BLaER1 treated with 17β-estradiol and CSF1 and Interleukin-3, amounts not matched to agents 10 nM and 100 nM (cell line): ENCODE measurements around the gene C11orf68.
A peak's percentile ranks its signal among the peaks of the same experiment; 100 is the strongest.

ENCODE experiments used
- H3K27ac ChIP-seq, 11 experiments: shearing (Covaris generic); formaldehyde crosslinking; 2 replicates each; pipeline ENCODE4 v1.8.1; 2022
- H3K27me3 ChIP-seq, 11 experiments: shearing (Covaris generic); formaldehyde crosslinking; 2 replicates each; pipeline ENCODE4 v1.8.1; 2022
- H3K36me3 ChIP-seq, 11 experiments: shearing (Covaris generic); formaldehyde crosslinking; 2 replicates each; pipeline ENCODE4 v1.8.1; 2022
- H3K4me1 ChIP-seq, 10 experiments: shearing (Covaris generic); formaldehyde crosslinking; 2 replicates each; pipeline ENCODE4 v1.8.1; 2022
- H3K4me2 ChIP-seq, 11 experiments: shearing (Covaris generic); formaldehyde crosslinking; 2 replicates each; pipeline ENCODE4 v1.8.1; 2022
- H3K4me3 ChIP-seq, 10 experiments: shearing (Covaris generic); formaldehyde crosslinking; 2 replicates each; pipeline ENCODE4 v1.8.1; 2022
- H3K9ac ChIP-seq, 11 experiments: shearing (Covaris generic); formaldehyde crosslinking; 2 replicates each; pipeline ENCODE4 v1.8.1; 2022
- H3K9me3 ChIP-seq, 11 experiments: shearing (Covaris generic); formaldehyde crosslinking; replicated peaks in 1 of 11; 2 replicates each; pipeline ENCODE4 v1.8.1; 2022
- H4K20me1 ChIP-seq, 11 experiments: shearing (Covaris generic); formaldehyde crosslinking; 2 replicates each; pipeline ENCODE4 v1.8.1; 2022
- Cebpa-rat ChIP-seq, 11 experiments: shearing (Covaris generic); IDR thresholded peaks; 2 replicates each; pipeline ENCODE4 v1.8.1; 2022

C11orf68 gene

GRCh38 chr11:65900125-65900898 is 18.6 kb downstream of the C11orf68 start, which contains the start of gene FOSL1:
TSS of gene FOSL1 (minus strand) at chr11:65900388. CDS start at chr11:65900339, 49 bp downstream.
- Histone ChIP-seq H3K4me1 (peaks cover 37 to 62% (median 50%) of the 10 kb centered on the region in 10 experiments), H3K4me3 (peak within 1 kb of the TSS; percentile 66 to 93 (median 77)), H3K27me3 (peaks cover 0 to 55% (median 51%) of the 10 kb centered on the region in 11 experiments; a peak in 19 of 22 replicates), H3K9me3 (no peaks in the 10 kb centered on the region), H4K20me1 (peaks cover 0 to 37% (median 5%) of the 10 kb centered on the region in 11 experiments; a peak in 8 of 22 replicates), H3K36me3 (peaks cover 0 to 32% (median 3%) of the 10 kb centered on the region in 11 experiments; a peak in 12 of 22 replicates), H3K9ac (peak within 1 kb of the TSS; percentile 64 to 91 (median 83)), H3K4me2 (peak within 1 kb of the TSS; percentile 85 to 99 (median 92)), H3K27ac (peak within 1 kb of the TSS; percentile 71 to 85 (median 82))
- no peak for TF ChIP-seq Cebpa-rat (IDR thresholded peaks at IDR 0.05)

- Histone ChIP-seq H3K9ac (peak overlapping the region; percentile 64 to 91 (median 83)), H3K36me3 (peaks cover 0 to 33% (median 4%) of the 10 kb centered on the region in 11 experiments; a peak in 12 of 22 replicates), H3K4me2 (peak overlapping the region; percentile 85 to 99 (median 92)), H3K4me3 (peak overlapping the region; percentile 66 to 93 (median 77)), H4K20me1 (peaks cover 0 to 38% (median 5%) of the 10 kb centered on the region in 11 experiments; a peak in 8 of 22 replicates), H3K27me3 (peaks cover 0 to 55% (median 51%) of the 10 kb centered on the region in 11 experiments; a peak in 19 of 22 replicates), H3K4me1 (peaks cover 44 to 70% (median 58%) of the 10 kb centered on the region in 10 experiments), H3K27ac (peak overlapping the region; percentile 71 to 85 (median 82)), H3K9me3 (no peaks in the 10 kb centered on the region)
- TF ChIP-seq Cebpa-rat (IDR thresholded peaks at IDR 0.05), result no peak
These were observed 19.3 kb downstream of the C11orf68 start for GRCh38 chr11:65899356-65900124.

- peaks cover 0 to 38% (median 5%) of the 10 kb centered on the region in 11 experiments; a peak in 8 of 22 replicates for H4K20me1 ChIP-seq
- H3K4me1 ChIP-seq, result peaks cover 51 to 77% (median 65%) of the 10 kb centered on the region in 10 experiments
These were observed 20.1 kb downstream of the C11orf68 start for GRCh38 chr11:65898656-65899355.

GRCh38 chr11:65897020-65897471 is 21.8 kb downstream of the C11orf68 start:
- peaks cover 0 to 53% (median 48%) of the 10 kb centered on the region in 11 experiments; a peak in 19 of 22 replicates for H3K27me3 ChIP-seq
- H3K4me3 ChIP-seq, result no peak overlapping the region
- peaks cover 0 to 54% (median 16%) of the 10 kb centered on the region in 11 experiments; a peak in 18 of 22 replicates for H4K20me1 ChIP-seq
- TF ChIP-seq Cebpa-rat (IDR thresholded peaks at IDR 0.05), result no peak
- H3K4me2 ChIP-seq, result peak overlapping the region in 2 of 11 experiments; percentile 85 to 92; a peak in 4 of 22 replicates
- H3K9ac ChIP-seq, result no peak overlapping the region
- peaks cover 0 to 43% (median 4%) of the 10 kb centered on the region in 11 experiments; a peak in 12 of 22 replicates for H3K36me3 ChIP-seq
- peaks cover 56 to 82% (median 66%) of the 10 kb centered on the region in 10 experiments for H3K4me1 ChIP-seq
- H3K9me3 ChIP-seq, result no peaks in the 10 kb centered on the region
- H3K27ac ChIP-seq, result no peak overlapping the region

More at GRCh38 chr11:65898656-65899355, 20.1 kb downstream of the C11orf68 start:
- Histone ChIP-seq H3K4me3 (peak overlapping the region; percentile 66 to 93 (median 77)), H3K4me2 (peak overlapping the region; percentile 85 to 99 (median 92)), H3K9ac (peak overlapping the region; percentile 64 to 91 (median 83)), H3K36me3 (peaks cover 0 to 33% (median 4%) of the 10 kb centered on the region in 11 experiments; a peak in 12 of 22 replicates), H3K27ac (peak overlapping the region; percentile 71 to 85 (median 82)), H3K27me3 (peaks cover 0 to 55% (median 51%) of the 10 kb centered on the region in 11 experiments; a peak in 19 of 22 replicates), H3K9me3 (no peaks in the 10 kb centered on the region)
- no peak for TF ChIP-seq Cebpa-rat (IDR thresholded peaks at IDR 0.05)

DNA sequence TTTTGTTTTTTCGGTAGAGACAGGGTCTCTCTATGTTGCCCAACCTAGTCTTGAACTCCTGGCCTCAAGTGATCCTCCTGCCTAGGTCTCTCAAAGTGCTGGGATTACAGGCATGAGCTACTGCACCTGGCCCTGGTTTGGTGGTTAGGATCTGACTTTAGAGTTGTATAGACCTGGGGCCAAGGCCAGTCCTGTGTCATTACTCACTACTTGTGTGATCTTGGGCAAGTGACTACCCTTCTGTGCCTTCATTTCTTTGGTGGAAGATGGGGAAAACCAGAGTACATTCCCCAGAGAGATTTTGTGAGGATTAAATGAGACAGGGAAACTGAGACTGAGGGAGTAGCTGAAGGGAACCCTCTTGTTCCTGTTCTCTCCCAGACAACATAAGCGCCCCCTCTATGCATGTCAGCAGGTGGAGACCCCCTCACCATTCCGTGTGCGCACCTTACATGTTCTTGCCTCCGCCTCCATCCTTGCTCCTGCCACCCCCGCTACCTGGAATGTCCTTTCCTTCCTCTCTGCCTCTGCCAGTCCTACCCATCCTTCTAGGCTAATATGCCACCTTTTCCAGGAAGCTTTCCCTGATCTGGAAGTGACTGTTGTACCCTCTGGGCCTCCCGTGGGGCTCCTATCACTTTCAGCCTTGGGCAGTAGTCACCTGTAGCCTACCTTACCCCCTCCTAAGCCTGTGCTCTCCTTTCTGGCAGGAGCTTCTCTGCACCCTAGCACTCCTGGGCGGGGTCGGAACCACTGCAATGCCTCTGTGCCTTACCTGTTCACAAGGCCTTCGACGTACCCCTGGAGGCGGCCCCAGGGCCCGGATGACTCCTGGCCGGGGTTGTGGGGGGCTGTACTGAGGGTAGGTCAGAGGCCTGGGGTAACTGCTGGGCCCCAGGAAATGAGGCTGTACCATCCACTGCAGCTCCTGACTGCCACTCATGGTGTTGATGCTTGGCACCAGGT is 22.5 kb downstream of the C11orf68 start:
- H3K4me2 ChIP-seq, result peak overlapping the region in 2 of 11 experiments; percentile 0 to 92; a peak in 5 of 22 replicates
- H4K20me1 ChIP-seq, result peaks cover 0 to 61% (median 23%) of the 10 kb centered on the region in 11 experiments; a peak in 18 of 22 replicates
- no peak overlapping the region for H3K27ac ChIP-seq
- peaks cover 0 to 44% (median 4%) of the 10 kb centered on the region in 11 experiments; a peak in 12 of 22 replicates for H3K36me3 ChIP-seq
- H3K9me3 ChIP-seq, result no peaks in the 10 kb centered on the region
- no peak for TF ChIP-seq Cebpa-rat (IDR thresholded peaks at IDR 0.05)
- no peak overlapping the region for H3K9ac ChIP-seq
- peaks cover 60 to 80% (median 69%) of the 10 kb centered on the region in 10 experiments for H3K4me1 ChIP-seq
- H3K4me3 ChIP-seq, result no peak overlapping the region
- peaks cover 0 to 46% (median 41%) of the 10 kb centered on the region in 11 experiments; a peak in 19 of 22 replicates for H3K27me3 ChIP-seq

GRCh38 chr11:65895482-65895981 is 23.3 kb downstream of the C11orf68 start:
- Histone ChIP-seq H3K36me3 (peaks cover 0 to 44% (median 4%) of the 10 kb centered on the region in 11 experiments; a peak in 12 of 22 replicates), H3K9me3 (no peaks in the 10 kb centered on the region), H3K27me3 (peaks cover 0 to 39% (median 33%) of the 10 kb centered on the region in 11 experiments; a peak in 19 of 22 replicates), H3K27ac (no peak overlapping the region), H4K20me1 (peaks cover 0 to 69% (median 31%) of the 10 kb centered on the region in 11 experiments; a peak in 18 of 22 replicates), H3K4me1 (peaks cover 54 to 77% (median 68%) of the 10 kb centered on the region in 10 experiments), H3K9ac (no peak overlapping the region), H3K4me2 (peak overlapping the region in 5 of 11 experiments; percentile 1 to 97 (median 9); a peak in 5 of 22 replicates), H3K4me3 (no peak overlapping the region)
- TF ChIP-seq Cebpa-rat (IDR thresholded peaks at IDR 0.05), result no peak
